Mesendoderm (in vitro differentiated cells): ENCODE results near the gene PCBP3.

ENCODE experiments used
- DNase-seq: peaks from one replicate; pipeline ENCODE4 v3.0.0; 2013
- H2AK5ac ChIP-seq: 2 replicates; pipeline ENCODE4 v1.6.1; 2013; ENCODE audit warnings: low read length, inconsistent platforms
- H2BK120ac ChIP-seq: 2 replicates; pipeline ENCODE4 v1.6.1; 2013; ENCODE audit warnings: low read depth, mild to moderate bottlenecking, low read length, moderate library complexity, mixed read lengths
- H2BK15ac ChIP-seq: replicated peaks from 2 replicates; pipeline ENCODE4 v1.6.1; 2013; ENCODE audit warnings: low read depth, mild to moderate bottlenecking, moderate library complexity
- H2BK5ac ChIP-seq: 2 replicates; pipeline ENCODE4 v1.6.1; 2013; ENCODE audit warnings: low read length, inconsistent platforms
- H3K18ac ChIP-seq: 2 replicates; pipeline ENCODE4 v1.6.1; 2013; ENCODE audit warnings: mild to moderate bottlenecking, low read length, mixed read lengths
- H3K23ac ChIP-seq: one replicate; pipeline ENCODE4 v1.6.1; 2013; ENCODE audit warnings: low read length
- H3K27ac ChIP-seq: 2 replicates; pipeline ENCODE4 v1.5.1; 2013; ENCODE audit warnings: low read depth, mild to moderate bottlenecking, inconsistent platforms, low read length, moderate library complexity
- H3K27me3 ChIP-seq: 2 replicates; pipeline ENCODE4 v1.6.1; 2013; ENCODE audit warnings: low read length, control low read depth, mild to moderate bottlenecking, inconsistent platforms; ENCODE audit not compliant: insufficient read depth, poor library complexity
- H3K36me3 ChIP-seq: 2 replicates; pipeline ENCODE4 v1.6.1; 2013; ENCODE audit warnings: low read length, inconsistent platforms; ENCODE audit not compliant: control insufficient read depth, insufficient read depth
- H3K4ac ChIP-seq: one replicate; pipeline ENCODE4 v1.6.1; 2013; ENCODE audit warnings: low read depth, mild to moderate bottlenecking, low read length, moderate library complexity
- H3K4me1 ChIP-seq: 2 replicates; pipeline ENCODE4 v1.6.1; 2013; ENCODE audit warnings: low read depth, low read length, inconsistent platforms; ENCODE audit not compliant: control insufficient read depth
- H3K4me2 ChIP-seq: 2 replicates; pipeline ENCODE4 v1.6.1; 2013; ENCODE audit warnings: low read length
- H3K4me3 ChIP-seq: 2 replicates; pipeline ENCODE4 v1.5.1; 2013; ENCODE audit warnings: mild to moderate bottlenecking, low read length
- H3K56ac ChIP-seq: one replicate; pipeline ENCODE4 v1.6.1; 2013; ENCODE audit warnings: low read length
- H3K79me1 ChIP-seq: 2 replicates; pipeline ENCODE4 v1.6.1; 2013; ENCODE audit warnings: low read length, inconsistent platforms
- H3K79me2 ChIP-seq: 2 replicates; pipeline ENCODE4 v1.6.1; 2013; ENCODE audit warnings: mild to moderate bottlenecking, low read length; ENCODE audit not compliant: control insufficient read depth, insufficient read depth
- H3K9ac ChIP-seq: 2 replicates; pipeline ENCODE4 v1.6.1; 2013; ENCODE audit warnings: low read length, inconsistent platforms
- H4K5ac ChIP-seq: one replicate; pipeline ENCODE4 v1.6.1; 2013; ENCODE audit warnings: low read length
- H4K8ac ChIP-seq: one replicate; pipeline ENCODE4 v1.6.1; 2013; ENCODE audit warnings: low read depth, mild to moderate bottlenecking, control low read depth, low read length, moderate library complexity
- WGBS: extraction: QIAGEN DNeasy Blood & Tissue Kit; methylation state at CpG from one replicate; pipeline ENCODE4 v1.1.7; 2013; ENCODE audit warnings: low lambda C conversion rate, missing lambda C conversion rate; ENCODE audit not compliant: insufficient coverage; ENCODE audit errors: extremely low coverage; 5-methylcytosine and 5-hydroxymethylcytosine counted together

PCBP3 gene

DNA sequence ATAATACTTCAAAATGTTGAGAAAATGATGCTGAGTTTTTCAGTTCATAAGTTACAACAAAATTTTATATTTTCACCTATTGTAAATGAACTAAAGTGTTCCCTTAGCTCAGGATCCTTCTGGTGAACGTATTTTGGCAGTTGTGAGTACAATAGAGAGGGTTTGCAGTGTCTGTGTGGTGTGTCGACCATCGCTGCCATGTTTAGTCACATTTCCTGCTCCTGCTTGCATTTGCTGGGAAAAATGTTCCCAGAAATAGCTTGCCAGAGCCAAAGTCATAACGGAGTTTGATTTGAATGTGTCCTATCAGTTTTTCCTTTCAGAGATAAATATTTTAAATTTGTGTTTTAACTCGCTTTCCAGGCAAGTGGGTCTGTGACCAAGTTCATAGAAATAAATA lies 220.9 kb downstream of the PCBP3 start:
- H3K4me2 ChIP-seq, result no peak overlapping the region
- H3K18ac ChIP-seq, result no peak overlapping the region
- no peak overlapping the region for H2BK120ac ChIP-seq
- H3K79me2 ChIP-seq, result no peaks in the 10 kb centered on the region
- no peak overlapping the region for H2AK5ac ChIP-seq
- H3K79me1 ChIP-seq, result no peaks in the 10 kb centered on the region
- no peak overlapping the region for H2BK5ac ChIP-seq
- no peak overlapping the region for H3K27ac ChIP-seq
- no peak overlapping the region for H3K56ac ChIP-seq
- H4K5ac ChIP-seq, result no peak overlapping the region
- H2BK15ac ChIP-seq, result no peak overlapping the region
- H3K36me3 ChIP-seq, result no peaks in the 10 kb centered on the region
- no peak overlapping the region for H3K4me3 ChIP-seq
- H3K4ac ChIP-seq, result no peak overlapping the region
- no peaks in the 10 kb centered on the region for H3K27me3 ChIP-seq
- H3K23ac ChIP-seq, result no peak overlapping the region
- no peaks in the 10 kb centered on the region for H3K4me1 ChIP-seq
- H4K8ac ChIP-seq, result no peak overlapping the region
- DNase-seq, result no peak
- H3K9ac ChIP-seq, result no peak overlapping the region
- WGBS, result no CpG with 5 or more reads among the region's 5 CpGs

DNA sequence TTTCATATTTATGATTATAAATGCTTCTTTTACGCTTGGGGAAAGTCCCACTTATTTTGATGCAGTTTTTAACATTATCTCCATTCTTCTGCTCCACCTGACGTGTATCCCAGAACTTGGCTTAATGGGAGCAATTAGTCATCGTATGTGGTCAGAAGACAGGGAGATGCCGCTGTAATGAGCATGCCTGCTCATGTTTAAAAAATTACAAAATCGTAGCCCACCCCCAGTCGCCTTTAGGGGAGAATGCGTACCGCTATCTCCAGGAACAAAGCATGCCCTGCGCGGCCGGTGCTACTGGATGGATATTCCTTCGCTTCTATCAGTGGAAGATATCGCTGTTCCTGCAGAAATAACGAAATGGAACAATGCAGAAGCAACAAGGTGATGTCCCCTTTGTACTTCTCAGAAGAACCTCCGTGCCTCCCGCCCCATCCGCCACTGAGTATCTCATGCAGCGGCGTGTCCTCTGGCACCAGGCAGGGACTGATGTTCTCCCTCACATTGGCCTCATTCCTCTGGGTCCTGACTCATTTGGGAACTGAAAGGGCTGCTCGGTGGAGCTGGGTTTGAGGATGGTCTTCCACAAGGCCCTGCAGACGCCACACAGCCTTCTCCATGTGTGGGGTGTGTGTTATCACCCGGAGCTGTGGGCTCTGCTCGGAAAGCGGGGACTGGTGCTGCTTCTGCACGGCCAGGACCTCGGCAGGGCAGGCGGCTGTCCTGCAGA lies 221.7 kb downstream of the PCBP3 start:
- no peak overlapping the region for H2BK5ac ChIP-seq
- no peak overlapping the region for H2BK120ac ChIP-seq
- no peak overlapping the region for H2AK5ac ChIP-seq
- no peak overlapping the region for H4K5ac ChIP-seq
- no peak overlapping the region for H3K4me2 ChIP-seq
- H3K4me3 ChIP-seq, result no peak overlapping the region
- WGBS, result no CpG with 5 or more reads among the region's 27 CpGs
- H3K79me1 ChIP-seq, result no peaks in the 10 kb centered on the region
- H3K27ac ChIP-seq, result no peak overlapping the region
- no peak overlapping the region for H3K4ac ChIP-seq
- no peaks in the 10 kb centered on the region for H3K79me2 ChIP-seq
- no peak overlapping the region for H3K56ac ChIP-seq
- no peak overlapping the region for H3K23ac ChIP-seq
- no peaks in the 10 kb centered on the region for H3K27me3 ChIP-seq
- H3K9ac ChIP-seq, result no peak overlapping the region
- no peaks in the 10 kb centered on the region for H3K4me1 ChIP-seq
- H3K36me3 ChIP-seq, result no peaks in the 10 kb centered on the region
- DNase-seq, result no peak
- H4K8ac ChIP-seq, result no peak overlapping the region
- no peak overlapping the region for H3K18ac ChIP-seq
- H2BK15ac ChIP-seq, result no peak overlapping the region

DNA sequence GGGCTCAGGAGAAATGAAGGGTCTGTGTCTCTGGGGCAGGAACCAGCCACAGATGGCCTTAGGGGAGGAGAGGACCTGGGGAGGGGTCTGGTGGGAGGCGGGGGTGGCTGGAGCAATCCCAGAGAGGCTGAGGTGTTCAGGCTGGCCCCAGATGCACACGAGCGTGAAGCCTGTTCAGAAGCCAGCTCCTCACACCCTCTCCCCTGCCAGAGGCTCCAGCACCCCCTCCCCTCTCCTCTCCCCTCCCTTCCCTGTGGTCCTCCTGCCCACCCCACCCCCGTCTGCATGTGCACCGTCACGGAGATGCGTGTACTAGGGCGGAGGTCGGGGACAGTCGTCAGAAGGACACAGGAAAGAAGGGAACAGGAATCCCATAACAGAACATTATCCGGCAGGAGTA lies 223.0 kb downstream of the PCBP3 start:
- Histone ChIP-seq H3K23ac (no peak overlapping the region), H3K27me3 (no peaks in the 10 kb centered on the region), H3K4me3 (no peak overlapping the region), H2BK120ac (no peak overlapping the region), H3K56ac (no peak overlapping the region), H3K9ac (no peak overlapping the region), H3K79me2 (no peaks in the 10 kb centered on the region), H3K18ac (no peak overlapping the region), H2BK15ac (no peak overlapping the region), H2AK5ac (no peak overlapping the region), H3K4me2 (no peak overlapping the region), H4K8ac (no peak overlapping the region), H4K5ac (no peak overlapping the region), H3K4me1 (no peaks in the 10 kb centered on the region), H3K4ac (no peak overlapping the region), H2BK5ac (no peak overlapping the region), H3K27ac (no peak overlapping the region), H3K36me3 (no peaks in the 10 kb centered on the region), H3K79me1 (no peaks in the 10 kb centered on the region)
- WGBS, result no CpG with 5 or more reads among the region's 11 CpGs
- DNase-seq, result no peak

DNA sequence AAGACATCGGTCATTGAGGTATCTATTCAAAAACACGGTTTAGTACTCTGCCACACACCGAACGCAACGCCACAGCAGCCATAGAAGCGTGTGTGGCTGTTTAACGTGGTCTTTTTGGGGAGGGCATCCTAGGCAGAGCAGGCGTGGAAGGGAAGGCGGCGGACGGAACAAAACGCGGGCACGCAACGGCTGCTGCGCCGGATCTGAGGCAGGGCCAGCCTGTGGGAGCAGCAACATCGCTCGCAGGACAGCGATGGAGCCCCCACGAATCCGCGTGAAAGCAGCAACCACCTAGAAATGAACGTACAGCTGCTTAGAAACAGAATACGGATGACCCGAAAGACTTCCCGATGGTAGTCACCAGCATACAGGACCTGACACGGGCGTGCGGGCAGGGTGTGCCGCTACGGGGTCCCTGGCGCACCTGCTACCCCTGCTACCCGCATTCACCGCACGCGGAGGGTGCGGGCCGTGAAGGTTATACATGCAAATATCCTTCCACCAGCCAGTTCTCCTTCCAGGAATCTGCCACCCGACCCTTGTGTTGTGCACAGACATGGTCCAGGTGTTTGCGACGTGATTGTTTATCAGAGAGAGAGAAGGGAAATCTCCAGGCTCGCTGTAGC lies 223.6 kb downstream of the PCBP3 start:
- Histone ChIP-seq H2AK5ac (no peak overlapping the region), H3K4me2 (no peak overlapping the region), H2BK120ac (no peak overlapping the region), H3K27ac (no peak overlapping the region), H3K56ac (no peak overlapping the region), H3K23ac (no peak overlapping the region), H3K4me3 (no peak overlapping the region), H2BK5ac (no peak overlapping the region), H3K36me3 (no peaks in the 10 kb centered on the region), H3K9ac (no peak overlapping the region), H2BK15ac (no peak overlapping the region), H4K8ac (no peak overlapping the region), H3K4ac (no peak overlapping the region), H3K18ac (no peak overlapping the region), H3K79me1 (no peaks in the 10 kb centered on the region), H3K79me2 (no peaks in the 10 kb centered on the region), H3K4me1 (no peaks in the 10 kb centered on the region), H3K27me3 (no peaks in the 10 kb centered on the region), H4K5ac (no peak overlapping the region)
- DNase-seq, result no peak
- no CpG with 5 or more reads among the region's 43 CpGs for WGBS

DNA sequence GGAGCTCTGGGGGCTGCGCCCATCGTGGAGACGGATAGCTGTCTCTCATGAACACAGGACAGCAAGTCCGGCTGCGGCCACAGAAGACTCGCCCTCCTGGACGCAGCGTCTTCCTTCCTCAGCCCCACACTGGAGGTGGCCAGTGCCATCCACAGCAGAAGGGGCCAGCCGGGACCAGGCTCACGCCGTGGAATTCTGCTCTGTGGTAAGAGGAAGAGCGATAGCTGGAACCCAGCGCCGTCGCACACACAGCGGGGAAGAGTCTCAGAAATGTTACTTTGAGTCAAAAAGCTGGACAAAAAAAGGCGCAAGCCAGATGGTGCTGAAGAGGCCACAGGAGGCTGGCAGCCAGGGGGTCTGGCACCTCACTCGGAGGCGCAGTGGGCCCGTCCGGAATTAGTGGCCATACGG lies 224.2 kb downstream of the PCBP3 start:
- Histone ChIP-seq H2BK120ac (no peak overlapping the region), H3K4me2 (no peak overlapping the region), H3K4me3 (no peak overlapping the region), H3K4ac (no peak overlapping the region), H3K36me3 (no peaks in the 10 kb centered on the region), H3K23ac (no peak overlapping the region), H3K4me1 (no peaks in the 10 kb centered on the region), H3K79me1 (no peaks in the 10 kb centered on the region), H4K8ac (no peak overlapping the region), H3K27me3 (no peaks in the 10 kb centered on the region), H3K79me2 (no peaks in the 10 kb centered on the region), H2BK15ac (no peak overlapping the region), H3K27ac (no peak overlapping the region), H2AK5ac (no peak overlapping the region), H3K56ac (no peak overlapping the region), H2BK5ac (no peak overlapping the region), H4K5ac (no peak overlapping the region), H3K18ac (no peak overlapping the region), H3K9ac (no peak overlapping the region)
- WGBS, result no CpG with 5 or more reads among the region's 22 CpGs
- DNase-seq, result no peak

DNA sequence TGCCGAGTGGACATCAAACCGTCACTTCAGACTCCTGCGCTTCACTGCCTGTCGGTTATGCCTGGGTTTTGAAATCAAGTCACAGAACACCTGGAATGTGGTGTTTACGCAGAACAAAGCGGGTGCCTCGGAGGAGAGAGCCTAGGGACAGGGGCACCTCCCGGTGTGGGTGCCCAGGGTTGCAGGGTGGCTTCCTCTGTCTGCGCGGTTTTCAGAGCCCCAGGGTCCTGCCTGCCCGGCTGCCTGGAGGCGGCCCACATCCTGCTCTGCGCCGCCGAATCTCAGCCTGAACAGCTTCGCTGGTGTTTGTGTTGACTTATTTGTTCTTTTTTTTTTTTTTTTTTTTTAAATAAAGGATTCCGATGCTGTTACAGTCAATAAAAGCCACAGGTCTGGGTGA lies 224.6 kb downstream of the PCBP3 start:
- Histone ChIP-seq H3K4me1 (no peaks in the 10 kb centered on the region), H3K27me3 (no peaks in the 10 kb centered on the region), H3K79me1 (no peaks in the 10 kb centered on the region), H3K4ac (no peak overlapping the region), H2BK15ac (no peak overlapping the region), H2BK5ac (no peak overlapping the region), H3K9ac (no peak overlapping the region), H4K5ac (no peak overlapping the region), H3K4me3 (no peak overlapping the region), H3K4me2 (no peak overlapping the region), H3K79me2 (no peaks in the 10 kb centered on the region), H3K23ac (no peak overlapping the region), H3K18ac (no peak overlapping the region), H4K8ac (no peak overlapping the region), H3K56ac (no peak overlapping the region), H2AK5ac (no peak overlapping the region), H3K27ac (no peak overlapping the region), H3K36me3 (no peaks in the 10 kb centered on the region), H2BK120ac (no peak overlapping the region)
- no CpG with 5 or more reads among the region's 17 CpGs for WGBS
- DNase-seq, result no peak
